HEK293T (cell line): ENCODE measurements around the gene DPH2.
A peak's percentile ranks its signal among the peaks of the same experiment; 100 is the strongest.

Experiments
- CTCF ChIA-PET: fragments of 350-600 bp; formaldehyde crosslinking; extraction: SDS; loops from one replicate; lab custom pipeline; 2021; ENCODE audit warnings: antibody characterized with exemption, inconsistent platforms; lab: Yijun Ruan, JAX
- POLR2A ChIA-PET: fragments of 350-600 bp; formaldehyde crosslinking; extraction: SDS; loops from one replicate; lab custom pipeline; 2020; ENCODE audit warnings: antibody characterized with exemption, inconsistent platforms; lab: Yijun Ruan, JAX
- DNase-seq: peaks from one replicate; pipeline ENCODE4 v3.0.0; 2012; ENCODE audit warnings: mixed read lengths; ENCODE audit errors: extremely low spot score
- ARNT ChIP-seq: fragments of 450-650 bp; IDR thresholded peaks from 2 replicates; pipeline ENCODE4 v1.6.1; 2017; ENCODE audit warnings: mild to moderate bottlenecking
- BHLHE40 ChIP-seq: fragments of 450-650 bp; IDR thresholded peaks from 2 replicates; pipeline ENCODE4 v1.6.1; 2016; ENCODE audit warnings: mild to moderate bottlenecking, moderate library complexity, borderline replicate concordance
- CTBP1 ChIP-seq: fragments of 450-650 bp; IDR thresholded peaks from 2 replicates; pipeline ENCODE4 v1.6.1; 2016; ENCODE audit warnings: borderline replicate concordance
- ELF4 ChIP-seq: fragments of 450-650 bp; IDR thresholded peaks from 2 replicates; pipeline ENCODE4 v1.6.1; 2017; ENCODE audit warnings: antibody characterized with exemption
- FOXA1 ChIP-seq: fragments of 450-650 bp; IDR thresholded peaks from 2 replicates; pipeline ENCODE4 v1.6.1; 2016; ENCODE audit warnings: mild to moderate bottlenecking
- FOXK2 ChIP-seq: fragments of 450-650 bp; IDR thresholded peaks from 2 replicates; pipeline ENCODE4 v1.6.1; 2016; ENCODE audit warnings: mild to moderate bottlenecking
- FOXM1 ChIP-seq: fragments of 450-650 bp; IDR thresholded peaks from 2 replicates; pipeline ENCODE4 v1.6.1; 2017; ENCODE audit warnings: mild to moderate bottlenecking, borderline replicate concordance
- HDGF ChIP-seq: fragments of 450-650 bp; IDR thresholded peaks from 2 replicates; pipeline ENCODE4 v1.6.1; 2017; ENCODE audit warnings: antibody characterized with exemption, borderline replicate concordance
- L3MBTL2 ChIP-seq: fragments of 450-650 bp; conservative IDR thresholded peaks from 2 replicates; pipeline ENCODE4 v1.6.1; 2016; ENCODE audit warnings: mild to moderate bottlenecking
- LEF1 ChIP-seq: fragments of 450-650 bp; IDR thresholded peaks from 2 replicates; pipeline ENCODE4 v1.6.1; 2017; ENCODE audit warnings: mild to moderate bottlenecking, borderline replicate concordance
- NFRKB ChIP-seq: fragments of 450-650 bp; IDR thresholded peaks from 2 replicates; pipeline ENCODE4 v1.6.1; 2016; ENCODE audit warnings: mild to moderate bottlenecking, moderate library complexity
- PKNOX1 ChIP-seq: fragments of 450-650 bp; IDR thresholded peaks from 2 replicates; pipeline ENCODE4 v1.6.1; 2016
- SP1 ChIP-seq: fragments of 450-650 bp; IDR thresholded peaks from 2 replicates; pipeline ENCODE4 v1.6.1; 2017
- SUZ12 ChIP-seq: fragments of 450-650 bp; IDR thresholded peaks from 2 replicates; pipeline ENCODE4 v1.6.1; 2016; ENCODE audit warnings: mild to moderate bottlenecking
- TARDBP ChIP-seq: fragments of 450-650 bp; IDR thresholded peaks from 2 replicates; pipeline ENCODE4 v1.6.1; 2016
- ZNF384 ChIP-seq: fragments of 450-650 bp; IDR thresholded peaks from 2 replicates; pipeline ENCODE4 v1.6.1; 2016

Gene DPH2

GRCh38 chr1:43931711-43932660 is 37.8 kb upstream of the DPH2 start:
- no peak for DNase-seq
- ChIA-PET POLR2A (no interaction called here), CTCF (interaction anchor here (0.8 to 1.0 kb wide), 2 partner anchors 14 to 169 kb away, joined by 5 to 6 read pairs; no protein-coding TSS in a partner anchor)
- TF ChIP-seq ARNT (no peak), NFRKB (no peak), SUZ12 (no peak), FOXM1 (no peak), HDGF (no peak), TARDBP (no peak), CTBP1 (no peak), SP1 (no peak), L3MBTL2 (no peak), ZNF384 (no peak), ELF4 (no peak), PKNOX1 (no peak), BHLHE40 (no peak), FOXA1 (no peak), FOXK2 (no peak), LEF1 (no peak)

- CTCF ChIA-PET = interaction anchor here (0.8 kb wide), 1 partner anchor 169 kb away, joined by 4 read pairs; no protein-coding TSS in a partner anchor
- POLR2A ChIA-PET = no interaction called here
- no peak for TF ChIP-seq BHLHE40
- TF ChIP-seq HDGF = no peak
- no peak for TF ChIP-seq TARDBP
- DNase-seq = no peak
Observed at GRCh38 chr1:43932786-43933385, 36.9 kb upstream of the DPH2 start.

- ChIA-PET CTCF (interaction anchor here (0.8 to 2.7 kb wide), 5 partner anchors 12 to 275 kb away, joined by 3 to 127 read pairs (median 5); no protein-coding TSS in a partner anchor), POLR2A (no interaction called here)
- no peak for DNase-seq
- no peak for TF ChIP-seq ZNF384
- no peak for TF ChIP-seq FOXK2
- no peak for TF ChIP-seq BHLHE40
- TF ChIP-seq SP1 = no peak
- TF ChIP-seq FOXA1 = no peak
- TF ChIP-seq TARDBP = no peak
Observed at GRCh38 chr1:43933386-43934100, 36.3 kb upstream of the DPH2 start, which contains the start of gene ARTN. TSS of gene ARTN (plus strand) at chr1:43933801. CDS start at chr1:43935657, 1,856 bp downstream.

GRCh38 chr1:43934101-43934985 is 35.5 kb upstream of the DPH2 start:
- ChIA-PET POLR2A (interaction anchor here (0.7 to 1.8 kb wide), 8 partner anchors 9 to 227 kb away, joined by 3 to 8 read pairs (median 4); partner anchors contain the start of genes IPO13 and ST3GAL3), CTCF (interaction anchor here (0.6 to 2.7 kb wide), 35 partner anchors 9 to 997 kb away, joined by 3 to 127 read pairs (median 3); partner anchors contain the start of gene IPO13)
- DNase-seq = peak; percentile 75
- TF ChIP-seq ARNT (no peak), LEF1 (no peak), ELF4 (no peak), TARDBP (no peak), L3MBTL2 (no peak), SUZ12 (no peak), FOXA1 (no peak), FOXK2 (no peak), ZNF384 (no peak), PKNOX1 (no peak), NFRKB (no peak), CTBP1 (no peak), FOXM1 (no peak)

GRCh38 chr1:43934986-43935324 is 34.9 kb upstream of the DPH2 start:
- ChIA-PET POLR2A (interaction anchor here (0.7 to 1.8 kb wide), 8 partner anchors 9 to 227 kb away, joined by 3 to 8 read pairs (median 4); partner anchors contain the start of genes IPO13 and ST3GAL3), CTCF (interaction anchor here (0.6 to 2.7 kb wide), 35 partner anchors 9 to 997 kb away, joined by 3 to 127 read pairs (median 3); partner anchors contain the start of gene IPO13)
- no peak for DNase-seq
- no peak for TF ChIP-seq TARDBP
- no peak for TF ChIP-seq L3MBTL2
- no peak for TF ChIP-seq ELF4
- TF ChIP-seq FOXM1 = no peak
- TF ChIP-seq SP1 = no peak
- no peak for TF ChIP-seq FOXK2
- no peak for TF ChIP-seq BHLHE40
- TF ChIP-seq CTBP1 = no peak
- TF ChIP-seq FOXA1 = no peak
- no peak for TF ChIP-seq LEF1
- TF ChIP-seq PKNOX1 = no peak
- TF ChIP-seq HDGF = no peak
- TF ChIP-seq NFRKB = no peak
- TF ChIP-seq ZNF384 = no peak
- no peak for TF ChIP-seq ARNT
- no peak for TF ChIP-seq SUZ12
